OCI-LY7 (cell line): ENCODE measurements around the gene NTSR1.

Experiments used
- CTCF ChIP-seq: fragments of 200-600 bp; sonication (generic); conservative IDR thresholded peaks from 2 replicates; pipeline ENCODE4 v1.5.1; 2014; ENCODE audit warnings: mild to moderate bottlenecking, antibody characterized with exemption, low read length, moderate library complexity, mixed read lengths
- EZH2phosphoT487 ChIP-seq: fragments of 200-600 bp; sonication (generic); IDR thresholded peaks from 2 replicates; pipeline ENCODE4 v1.6.1; 2018; ENCODE audit warnings: low read depth, borderline replicate concordance, mild to moderate bottlenecking, mixed run types, antibody characterized with exemption, low read length, moderate library complexity, mixed read lengths

- TF ChIP-seq CTCF (no peak), EZH2phosphoT487 (no peak)
Measured at GRCh38 chr20:62740286-62741141, 31.9 kb downstream of the NTSR1 start.
